H1 (cell line): ENCODE measurements around the gene GPBP1L1. TPM values are rescaled to one million over a fixed set of nuclear protein-coding genes. Genes with fewer than 3 reads are reported as not detected.

Experiments
- CBX5 ChIP-seq: fragments of 300-800, 300-1000 bp; sonication (generic); IDR thresholded peaks from 2 replicates; pipeline ENCODE4 v1.7.1; 2016; ENCODE audit warnings: antibody characterized with exemption, low read length, low read depth
- CHD2 ChIP-seq: IDR thresholded peaks from 2 replicates; pipeline ENCODE4 v1.6.1; 2012; ENCODE audit warnings: low read length, improper control_type of control experiment
- KDM5A ChIP-seq: fragments of 200-600 bp; IDR thresholded peaks from 2 replicates; pipeline ENCODE4 v1.7.1; 2012; ENCODE audit warnings: mild to moderate bottlenecking, low read length, inconsistent platforms, mixed read lengths
- SP2 ChIP-seq: IDR thresholded peaks from 2 replicates; pipeline ENCODE4 v1.6.1; 2012; ENCODE audit warnings: mild to moderate bottlenecking, low read length, inconsistent platforms
- polyA plus RNA-seq, 7 experiments: library from polyadenylated mRNA; depleted of rRNA in 3 of 7; stranded (reverse) in 5 of 7; unstranded in 2 of 7; fragments of >200 nt in 5 of 7; fragments of 200-250 nt in 2 of 7; gene quantifications; 1 replicate in 5 of 7; 2 replicates in 1 of 7; 4 replicates in 1 of 7; pipeline versions ENCODE4 v1.2.1 to v1.2.3, GENCODE V29; 2011 to 2013; ENCODE audit warnings: missing spikeins in 2 of 7, mixed read lengths in 2 of 7
- total RNA-seq: library from RNA; stranded (reverse); fragmentation: NEBNext Ultra II Directional; extraction: Animal tissue kit (Norgen Biotek cat#: 25700); gene quantifications from 2 replicates; pipeline ENCODE4 v1.2.1, GENCODE V29; 2021
- TF ChIP-seq, protein P1 (sequence below): fragments of 300-600 bp; sonication (generic); IDR thresholded peaks from 2 replicates; pipeline ENCODE4 v1.7.1; 2012; ENCODE audit warnings: low read length, moderate library complexity, mild to moderate bottlenecking, inconsistent platforms; ENCODE audit not compliant: insufficient replicate concordance

GPBP1L1 gene
- total and polyA plus RNA-seq, 2 of the 8 experiments (the other 6 are each of a cell fraction or from before 2014, with no cell fraction given): 70.1 to 119 TPM

DNA sequence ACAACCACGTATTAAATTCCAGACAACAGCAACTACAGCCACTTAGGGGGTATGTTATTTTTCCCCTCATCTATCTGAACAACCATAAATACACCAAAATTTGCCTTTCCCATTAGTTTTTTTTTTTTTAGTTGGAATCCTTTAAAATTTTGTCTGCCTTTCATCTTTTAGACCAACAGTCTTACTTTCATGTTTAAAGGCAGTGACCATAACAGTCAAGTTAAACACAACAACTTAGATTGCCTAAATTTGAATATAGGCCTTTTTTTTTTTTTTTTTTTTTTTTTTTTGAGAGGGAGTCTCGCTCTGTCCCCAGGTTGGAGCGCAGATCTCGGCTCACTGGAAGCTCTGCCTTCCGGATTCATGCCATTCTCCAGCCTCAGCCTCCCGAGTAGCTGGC lies 3.4 kb downstream of the GPBP1L1 start (continued):
- TF ChIP-seq, protein P1, sequence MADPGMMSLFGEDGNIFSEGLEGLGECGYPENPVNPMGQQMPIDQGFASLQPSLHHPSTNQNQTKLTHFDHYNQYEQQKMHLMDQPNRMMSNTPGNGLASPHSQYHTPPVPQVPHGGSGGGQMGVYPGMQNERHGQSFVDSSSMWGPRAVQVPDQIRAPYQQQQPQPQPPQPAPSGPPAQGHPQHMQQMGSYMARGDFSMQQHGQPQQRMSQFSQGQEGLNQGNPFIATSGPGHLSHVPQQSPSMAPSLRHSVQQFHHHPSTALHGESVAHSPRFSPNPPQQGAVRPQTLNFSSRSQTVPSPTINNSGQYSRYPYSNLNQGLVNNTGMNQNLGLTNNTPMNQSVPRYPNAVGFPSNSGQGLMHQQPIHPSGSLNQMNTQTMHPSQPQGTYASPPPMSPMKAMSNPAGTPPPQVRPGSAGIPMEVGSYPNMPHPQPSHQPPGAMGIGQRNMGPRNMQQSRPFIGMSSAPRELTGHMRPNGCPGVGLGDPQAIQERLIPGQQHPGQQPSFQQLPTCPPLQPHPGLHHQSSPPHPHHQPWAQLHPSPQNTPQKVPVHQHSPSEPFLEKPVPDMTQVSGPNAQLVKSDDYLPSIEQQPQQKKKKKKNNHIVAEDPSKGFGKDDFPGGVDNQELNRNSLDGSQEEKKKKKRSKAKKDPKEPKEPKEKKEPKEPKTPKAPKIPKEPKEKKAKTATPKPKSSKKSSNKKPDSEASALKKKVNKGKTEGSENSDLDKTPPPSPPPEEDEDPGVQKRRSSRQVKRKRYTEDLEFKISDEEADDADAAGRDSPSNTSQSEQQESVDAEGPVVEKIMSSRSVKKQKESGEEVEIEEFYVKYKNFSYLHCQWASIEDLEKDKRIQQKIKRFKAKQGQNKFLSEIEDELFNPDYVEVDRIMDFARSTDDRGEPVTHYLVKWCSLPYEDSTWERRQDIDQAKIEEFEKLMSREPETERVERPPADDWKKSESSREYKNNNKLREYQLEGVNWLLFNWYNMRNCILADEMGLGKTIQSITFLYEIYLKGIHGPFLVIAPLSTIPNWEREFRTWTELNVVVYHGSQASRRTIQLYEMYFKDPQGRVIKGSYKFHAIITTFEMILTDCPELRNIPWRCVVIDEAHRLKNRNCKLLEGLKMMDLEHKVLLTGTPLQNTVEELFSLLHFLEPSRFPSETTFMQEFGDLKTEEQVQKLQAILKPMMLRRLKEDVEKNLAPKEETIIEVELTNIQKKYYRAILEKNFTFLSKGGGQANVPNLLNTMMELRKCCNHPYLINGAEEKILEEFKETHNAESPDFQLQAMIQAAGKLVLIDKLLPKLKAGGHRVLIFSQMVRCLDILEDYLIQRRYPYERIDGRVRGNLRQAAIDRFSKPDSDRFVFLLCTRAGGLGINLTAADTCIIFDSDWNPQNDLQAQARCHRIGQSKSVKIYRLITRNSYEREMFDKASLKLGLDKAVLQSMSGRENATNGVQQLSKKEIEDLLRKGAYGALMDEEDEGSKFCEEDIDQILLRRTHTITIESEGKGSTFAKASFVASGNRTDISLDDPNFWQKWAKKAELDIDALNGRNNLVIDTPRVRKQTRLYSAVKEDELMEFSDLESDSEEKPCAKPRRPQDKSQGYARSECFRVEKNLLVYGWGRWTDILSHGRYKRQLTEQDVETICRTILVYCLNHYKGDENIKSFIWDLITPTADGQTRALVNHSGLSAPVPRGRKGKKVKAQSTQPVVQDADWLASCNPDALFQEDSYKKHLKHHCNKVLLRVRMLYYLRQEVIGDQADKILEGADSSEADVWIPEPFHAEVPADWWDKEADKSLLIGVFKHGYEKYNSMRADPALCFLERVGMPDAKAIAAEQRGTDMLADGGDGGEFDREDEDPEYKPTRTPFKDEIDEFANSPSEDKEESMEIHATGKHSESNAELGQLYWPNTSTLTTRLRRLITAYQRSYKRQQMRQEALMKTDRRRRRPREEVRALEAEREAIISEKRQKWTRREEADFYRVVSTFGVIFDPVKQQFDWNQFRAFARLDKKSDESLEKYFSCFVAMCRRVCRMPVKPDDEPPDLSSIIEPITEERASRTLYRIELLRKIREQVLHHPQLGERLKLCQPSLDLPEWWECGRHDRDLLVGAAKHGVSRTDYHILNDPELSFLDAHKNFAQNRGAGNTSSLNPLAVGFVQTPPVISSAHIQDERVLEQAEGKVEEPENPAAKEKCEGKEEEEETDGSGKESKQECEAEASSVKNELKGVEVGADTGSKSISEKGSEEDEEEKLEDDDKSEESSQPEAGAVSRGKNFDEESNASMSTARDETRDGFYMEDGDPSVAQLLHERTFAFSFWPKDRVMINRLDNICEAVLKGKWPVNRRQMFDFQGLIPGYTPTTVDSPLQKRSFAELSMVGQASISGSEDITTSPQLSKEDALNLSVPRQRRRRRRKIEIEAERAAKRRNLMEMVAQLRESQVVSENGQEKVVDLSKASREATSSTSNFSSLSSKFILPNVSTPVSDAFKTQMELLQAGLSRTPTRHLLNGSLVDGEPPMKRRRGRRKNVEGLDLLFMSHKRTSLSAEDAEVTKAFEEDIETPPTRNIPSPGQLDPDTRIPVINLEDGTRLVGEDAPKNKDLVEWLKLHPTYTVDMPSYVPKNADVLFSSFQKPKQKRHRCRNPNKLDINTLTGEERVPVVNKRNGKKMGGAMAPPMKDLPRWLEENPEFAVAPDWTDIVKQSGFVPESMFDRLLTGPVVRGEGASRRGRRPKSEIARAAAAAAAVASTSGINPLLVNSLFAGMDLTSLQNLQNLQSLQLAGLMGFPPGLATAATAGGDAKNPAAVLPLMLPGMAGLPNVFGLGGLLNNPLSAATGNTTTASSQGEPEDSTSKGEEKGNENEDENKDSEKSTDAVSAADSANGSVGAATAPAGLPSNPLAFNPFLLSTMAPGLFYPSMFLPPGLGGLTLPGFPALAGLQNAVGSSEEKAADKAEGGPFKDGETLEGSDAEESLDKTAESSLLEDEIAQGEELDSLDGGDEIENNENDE: no peak
- no peak for TF ChIP-seq KDM5A
- no peak for TF ChIP-seq CBX5
- no peak for TF ChIP-seq SP2
- no peak for TF ChIP-seq CHD2
- TF ChIP-seq, all 59 proteins: peak for 0
